Neural cell (in vitro differentiated cells): ENCODE measurements around the gene CREBRF. TPM values are rescaled to one million over a fixed set of nuclear protein-coding genes. Genes with fewer than 3 reads are reported as not detected.

Source experiments
- H2AFZ ChIP-seq: fragments of 200-600, 300-800 bp; sonication (generic), shearing (Covaris generic); 2 replicates; pipeline ENCODE4 v1.6.0; 2014; ENCODE audit warnings: low read depth, mild to moderate bottlenecking, antibody characterized with exemption, low read length, moderate library complexity
- H3F3A ChIP-seq: fragments of 200-600 bp; shearing (Covaris generic); 2 replicates; pipeline ENCODE4 v1.6.1; 2016; ENCODE audit warnings: mild to moderate bottlenecking, moderate library complexity, mixed read lengths, antibody characterized with exemption, low read length; ENCODE audit not compliant: insufficient read depth, poor library complexity, severe bottlenecking
- H3K27ac ChIP-seq: fragments of 200-600, 300-800 bp; sonication (generic), shearing (Covaris generic); 2 replicates; pipeline ENCODE4 v1.5.1; 2014; ENCODE audit warnings: mild to moderate bottlenecking, low read length, moderate library complexity
- H3K27me3 ChIP-seq: fragments of 300-800, 200-600 bp; sonication (generic), shearing (Covaris generic); 2 replicates; pipeline ENCODE4 v1.6.0; 2014; ENCODE audit warnings: mild to moderate bottlenecking, low read depth, low read length, moderate library complexity; ENCODE audit not compliant: insufficient read depth
- H3K36me3 ChIP-seq: fragments of 300-800, 200-600 bp; sonication (generic), shearing (Covaris generic); 2 replicates; pipeline ENCODE4 v1.5.1; 2014; ENCODE audit warnings: mild to moderate bottlenecking, antibody characterized with exemption, low read length, moderate library complexity; ENCODE audit not compliant: insufficient read depth
- H3K4me2 ChIP-seq: fragments of 300-800, 200-600 bp; sonication (generic), shearing (Covaris generic); 2 replicates; pipeline ENCODE4 v1.6.0; 2014; ENCODE audit warnings: mild to moderate bottlenecking, low read length
- H3K4me3 ChIP-seq: fragments of 300-800, 200-600 bp; sonication (generic), shearing (Covaris generic); 2 replicates; pipeline ENCODE4 v1.5.1; 2014; ENCODE audit warnings: mild to moderate bottlenecking, low read length, moderate library complexity
- H3K79me2 ChIP-seq: fragments of 200-600 bp; shearing (Covaris generic); replicated peaks from 2 replicates; pipeline ENCODE4 v1.6.0; 2014; ENCODE audit warnings: mild to moderate bottlenecking, low read length, moderate library complexity; ENCODE audit not compliant: insufficient read depth
- H3K9ac ChIP-seq: fragments of 300-800, 200-600 bp; sonication (generic), shearing (Covaris generic); 2 replicates; pipeline ENCODE4 v1.6.1; 2016; ENCODE audit warnings: mild to moderate bottlenecking, low read length, mixed read lengths
- H3K9me2 ChIP-seq: fragments of 200-600 bp; shearing (Covaris generic); 2 replicates; pipeline ENCODE4 v1.6.1; 2016; ENCODE audit warnings: mild to moderate bottlenecking, low read length, mixed read lengths; ENCODE audit not compliant: insufficient read depth
- H3K9me3 ChIP-seq: fragments of 200-600, 300-800 bp; sonication (generic), shearing (Covaris generic); 2 replicates; pipeline ENCODE4 v1.6.1; 2016; ENCODE audit warnings: mild to moderate bottlenecking, mixed run types, low read length, moderate library complexity, mixed read lengths
- H4K20me1 ChIP-seq: fragments of 200-600 bp; shearing (Covaris generic); 2 replicates; pipeline ENCODE4 v1.6.1; 2016; ENCODE audit warnings: mild to moderate bottlenecking, mixed run types; ENCODE audit not compliant: insufficient read depth
- CTCF ChIP-seq: fragments of 450-650 bp; IDR thresholded peaks from 2 replicates; pipeline ENCODE4 v1.5.1; 2014; ENCODE audit warnings: antibody characterized with exemption, mild to moderate bottlenecking, moderate library complexity; ENCODE audit not compliant: poor library complexity, severe bottlenecking
- EP300 ChIP-seq: fragments of 450-650 bp; conservative IDR thresholded peaks from 2 replicates; pipeline ENCODE4 v1.6.1; 2014; ENCODE audit warnings: antibody characterized with exemption, mild to moderate bottlenecking, moderate library complexity; ENCODE audit not compliant: poor library complexity, severe bottlenecking
- EZH2 ChIP-seq: fragments of 200-600, 300-800 bp; shearing (Covaris generic), sonication (generic); IDR thresholded peaks from 2 replicates; pipeline ENCODE4 v1.6.1; 2014; ENCODE audit warnings: antibody characterized with exemption, low read length, borderline replicate concordance, mild to moderate bottlenecking; ENCODE audit not compliant: insufficient read depth, poor library complexity, severe bottlenecking
- MXI1 ChIP-seq: fragments of 450-650 bp; conservative IDR thresholded peaks from 2 replicates; pipeline ENCODE4 v1.6.1; 2014; ENCODE audit warnings: antibody characterized with exemption, mild to moderate bottlenecking; ENCODE audit not compliant: poor library complexity, severe bottlenecking
- POLR2AphosphoS5 ChIP-seq: IDR thresholded peaks from 2 replicates; pipeline ENCODE4 v1.6.1; 2012
- RAD21 ChIP-seq: fragments of 450-650 bp; conservative IDR thresholded peaks from 2 replicates; pipeline ENCODE4 v1.6.1; 2014; ENCODE audit warnings: antibody characterized with exemption, mild to moderate bottlenecking, moderate library complexity
- REST ChIP-seq: IDR thresholded peaks from 2 replicates; pipeline ENCODE4 v1.6.1; 2012; ENCODE audit warnings: borderline replicate concordance
- SMC3 ChIP-seq: fragments of 450-650 bp; conservative IDR thresholded peaks from 2 replicates; pipeline ENCODE4 v1.6.1; 2014; ENCODE audit warnings: antibody characterized with exemption, mild to moderate bottlenecking, moderate library complexity; ENCODE audit not compliant: poor library complexity
- TAF1 ChIP-seq: IDR thresholded peaks from 2 replicates; pipeline ENCODE4 v1.6.1; 2012; ENCODE audit warnings: low read depth
- polyA plus RNA-seq: library from polyadenylated mRNA; depleted of rRNA; stranded (reverse); fragments of >200 nt; gene quantifications from 2 replicates; pipeline ENCODE4 v1.2.3, GENCODE V29; 2014

CREBRF gene
- polyA plus RNA-seq, 1 donor from 2014 or later, result 9.3 TPM

- Histone ChIP-seq H3F3A (peaks cover 4% of the 10 kb centered on the region), H3K36me3 (no peaks in the 10 kb centered on the region), H3K9me3 (no peaks in the 10 kb centered on the region), H3K27me3 (no peaks in the 10 kb centered on the region), H3K27ac (peak overlapping the region; percentile 79), H3K79me2 (peaks cover 24% of the 10 kb centered on the region), H3K4me3 (peak overlapping the region; percentile 75), H3K4me2 (no peak overlapping the region), H3K9me2 (no peaks in the 10 kb centered on the region), H4K20me1 (no peaks in the 10 kb centered on the region), H2AFZ (peak overlapping the region; percentile 49), H3K9ac (peak overlapping the region; percentile 78)
- TF ChIP-seq POLR2AphosphoS5 (no peak), SMC3 (no peak), MXI1 (no peak), REST (no peak), EP300 (no peak), RAD21 (no peak), CTCF (no peak), TAF1 (no peak), EZH2 (no peak)
These were observed 570 bp downstream of the CREBRF start for GRCh38 chr5:173056783-173057061.

GRCh38 chr5:173057062-173057924 is 1.1 kb downstream of the CREBRF start:
- Histone ChIP-seq H3K9ac (peak overlapping the region; percentile 78), H3K9me2 (no peaks in the 10 kb centered on the region), H3F3A (peaks cover 4% of the 10 kb centered on the region), H4K20me1 (no peaks in the 10 kb centered on the region), H3K36me3 (no peaks in the 10 kb centered on the region), H3K27me3 (no peaks in the 10 kb centered on the region), H3K27ac (peak overlapping the region; percentile 79), H2AFZ (peak overlapping the region; percentile 59), H3K79me2 (peaks cover 25% of the 10 kb centered on the region), H3K9me3 (no peaks in the 10 kb centered on the region), H3K4me2 (peak overlapping the region; percentile 70), H3K4me3 (peak overlapping the region; percentile 75)
- TF ChIP-seq REST (no peak), EP300 (no peak), CTCF (peak; percentile 42), SMC3 (peak; percentile 55), TAF1 (peak; percentile 77), RAD21 (peak; percentile 28), EZH2 (no peak), MXI1 (peak; percentile 62), POLR2AphosphoS5 (peak; percentile 70)
